Endothelial cell of umbilical vein (primary cell): ENCODE data around the gene SIDT1. TPM values are rescaled to one million over a fixed set of nuclear protein-coding genes. Genes with fewer than 3 reads are reported as not detected.

Experiments used
- BruUV-seq: library from RNA; stranded (reverse); fragments of 400-500 nt; replicated peaks from 2 replicates; lab custom pipeline; 2021; lab: Mats Ljungman, UMichigan
- CTCF ChIA-PET: fragments of 300-600, 350-600 bp; sonication (Branson Sonifier 250); formaldehyde crosslinking; loops from one replicate; lab custom pipeline; 2021; ENCODE audit warnings: antibody characterized with exemption, inconsistent platforms; lab: Charles Lee
- POLR2A ChIA-PET: fragments of 300-600, 350-600 bp; sonication (Branson Sonifier 250); formaldehyde crosslinking; loops from one replicate; lab custom pipeline; 2021; ENCODE audit warnings: antibody characterized with exemption, inconsistent platforms; lab: Charles Lee
- DNase-seq: peaks from one replicate; pipeline ENCODE4 v3.0.0-alpha.2; 2011; ENCODE audit warnings: low read depth, low spot score
- FAIRE-seq: peaks from 2 replicates; lab custom pipeline; 2011; peaks lifted over from hg19 to GRCh38; lab: Jason Lieb, UNC
- H2AFZ ChIP-seq: 2 replicates; pipeline ENCODE4 v1.6.0; 2012; ENCODE audit warnings: low read depth, low read length, control low read depth, inconsistent platforms
- H3K27ac ChIP-seq: 2 replicates; pipeline ENCODE4 v1.5.1; 2011; ENCODE audit warnings: low read depth, mild to moderate bottlenecking, control low read depth, low read length, moderate library complexity; ENCODE audit not compliant: insufficient read depth
- H3K27me3 ChIP-seq, 2 experiments: 2 replicates each; pipeline versions ENCODE4 v1.6.0 to v1.6.1; 2011; ENCODE audit warnings: low read length in 2 of 2, mixed read lengths in 1 of 2; ENCODE audit not compliant: control insufficient read depth in 2 of 2, insufficient read depth in 2 of 2
- H3K36me3 ChIP-seq, 2 experiments: 2 replicates in 1 of 2; 3 replicates in 1 of 2; pipeline ENCODE4 v1.5.1; 2011; ENCODE audit warnings: low read length in 2 of 2, mild to moderate bottlenecking in 1 of 2, moderate library complexity in 1 of 2; ENCODE audit not compliant: control insufficient read depth in 2 of 2, insufficient read depth in 2 of 2; ENCODE audit errors: extremely low read depth in 1 of 2
- H3K4me1 ChIP-seq: 3 replicates; pipeline ENCODE4 v1.5.1; 2011; ENCODE audit warnings: mild to moderate bottlenecking, low read length; ENCODE audit not compliant: control insufficient read depth, insufficient read depth; ENCODE audit errors: extremely low read depth
- H3K4me2 ChIP-seq: 2 replicates; pipeline ENCODE4 v1.6.1; 2011; ENCODE audit warnings: low read length, control low read depth, mixed read lengths; ENCODE audit not compliant: insufficient read depth
- H3K4me3 ChIP-seq, 3 experiments: fragments of 200-600 bp in 1 of 3; sonication (generic), shearing (Covaris generic) in 1 of 3; replicated peaks in 1 of 3; 2 replicates each; pipeline ENCODE4 v1.5.1; 2011 to 2016; ENCODE audit warnings: control low read depth in 3 of 3, low read length in 3 of 3, mild to moderate bottlenecking in 2 of 3, inconsistent platforms in 1 of 3, low read depth in 1 of 3, moderate library complexity in 1 of 3; ENCODE audit not compliant: insufficient read depth in 1 of 3
- H3K79me2 ChIP-seq: 2 replicates; pipeline ENCODE4 v1.6.0; 2012; ENCODE audit warnings: low read length, inconsistent platforms; ENCODE audit not compliant: control insufficient read depth, insufficient read depth
- H3K9ac ChIP-seq: replicated peaks from 2 replicates; pipeline ENCODE3; 2011; ENCODE audit warnings: low read length, control low read depth; ENCODE audit not compliant: insufficient read depth; ENCODE audit errors: extremely low read depth
- H3K9me1 ChIP-seq: replicated peaks from 3 replicates; pipeline ENCODE4 v1.6.0; 2011; ENCODE audit warnings: mild to moderate bottlenecking, low read length; ENCODE audit not compliant: control insufficient read depth, insufficient read depth; ENCODE audit errors: extremely low read depth
- H3K9me3 ChIP-seq: replicated peaks from 2 replicates; pipeline ENCODE4 v1.5.1; 2012; ENCODE audit warnings: low read length, inconsistent platforms; ENCODE audit not compliant: control insufficient read depth, insufficient read depth
- H4K20me1 ChIP-seq: replicated peaks from 2 replicates; pipeline ENCODE3; 2011; ENCODE audit warnings: mild to moderate bottlenecking, low read length; ENCODE audit not compliant: control insufficient read depth, insufficient read depth; ENCODE audit errors: extremely low read depth
- EZH2 ChIP-seq: IDR thresholded peaks from 2 replicates; pipeline ENCODE4 v1.6.1; 2012; ENCODE audit warnings: borderline replicate concordance, low read depth, mild to moderate bottlenecking, moderate library complexity, low read length, inconsistent platforms; ENCODE audit not compliant: severe bottlenecking
- FOS ChIP-seq: IDR thresholded peaks from 2 replicates; pipeline ENCODE4 v1.6.1; 2011; ENCODE audit warnings: mild to moderate bottlenecking, low read length, moderate library complexity, borderline replicate concordance; ENCODE audit not compliant: insufficient read depth
- GATA2 ChIP-seq: IDR thresholded peaks from 2 replicates; pipeline ENCODE4 v1.7.0; 2011; ENCODE audit warnings: low read depth, mild to moderate bottlenecking, moderate library complexity, mixed read lengths, low read length; ENCODE audit not compliant: insufficient read length, insufficient read depth
- JUN ChIP-seq: IDR thresholded peaks from 2 replicates; pipeline ENCODE4 v1.6.1; 2011; ENCODE audit warnings: borderline replicate concordance, low read depth; ENCODE audit not compliant: insufficient read length, insufficient read depth
- MYC ChIP-seq: IDR thresholded peaks from one replicate; pipeline ENCODE4 v1.6.1; 2011; ENCODE audit warnings: mild to moderate bottlenecking, low read depth, low read length
- POLR2A ChIP-seq: IDR thresholded peaks from 2 replicates; pipeline ENCODE4 v1.6.1; 2012; ENCODE audit warnings: low read depth, mild to moderate bottlenecking, control low read depth, low read length
- POLR2AphosphoS5 ChIP-seq: IDR thresholded peaks from 2 replicates; pipeline ENCODE4 v1.6.1; 2012; ENCODE audit warnings: low read depth, mild to moderate bottlenecking, control low read depth, low read length, moderate library complexity; ENCODE audit not compliant: insufficient read depth
- dilution Hi-C: fragments of 300-500 bp; cut with MboI; formaldehyde crosslinking; loops from one replicate; pipeline ENCODE4 v1.15.0; 2019; ENCODE audit warnings: low sequenced_read_pairs; ENCODE audit not compliant: extremely low pct_ligation_motif_present
- intact Hi-C: fragments of 100-400 bp; cut with micrococcal nuclease; formaldehyde crosslinking; loops from one replicate; pipeline ENCODE4 v1.10.0; 2022
- polyA plus RNA-seq, 4 experiments: library from polyadenylated mRNA; depleted of rRNA in 3 of 4; stranded (reverse) in 3 of 4; unstranded in 1 of 4; fragments of >200 nt; gene quantifications; 2 replicates each; pipeline versions ENCODE4 v1.2.1 to v1.2.3, GENCODE V29; 2011 to 2012; ENCODE audit warnings: missing spikeins in 1 of 4
- total RNA-seq: library from RNA; stranded (reverse); gene quantifications from 2 replicates; pipeline ENCODE4 v1.2.3, GENCODE V29; 2021
- TF ChIP-seq, protein P1 (sequence below), 2 donors: IDR thresholded peaks; 1 replicate in 1 of 2; 2 replicates in 1 of 2; pipeline ENCODE4 v1.5.1; 2011; ENCODE audit warnings: low read length in 2 of 2, mild to moderate bottlenecking in 2 of 2, moderate library complexity in 2 of 2, control low read depth in 1 of 2, inconsistent platforms in 1 of 2, low read depth in 1 of 2; ENCODE audit not compliant: insufficient read depth in 1 of 2; ENCODE audit errors: extremely low read depth in 1 of 2
- TF ChIP-seq, protein P2 (sequence below): IDR thresholded peaks from 2 replicates; pipeline ENCODE4 v1.6.1; 2011; ENCODE audit not compliant: insufficient read depth, insufficient read length

SIDT1 gene
- total and polyA plus RNA-seq, 2 donors (not counting 3 experiments of a cell fraction or from before 2014, with no cell fraction given) = 0.07 TPM; not detected in 1

DNA sequence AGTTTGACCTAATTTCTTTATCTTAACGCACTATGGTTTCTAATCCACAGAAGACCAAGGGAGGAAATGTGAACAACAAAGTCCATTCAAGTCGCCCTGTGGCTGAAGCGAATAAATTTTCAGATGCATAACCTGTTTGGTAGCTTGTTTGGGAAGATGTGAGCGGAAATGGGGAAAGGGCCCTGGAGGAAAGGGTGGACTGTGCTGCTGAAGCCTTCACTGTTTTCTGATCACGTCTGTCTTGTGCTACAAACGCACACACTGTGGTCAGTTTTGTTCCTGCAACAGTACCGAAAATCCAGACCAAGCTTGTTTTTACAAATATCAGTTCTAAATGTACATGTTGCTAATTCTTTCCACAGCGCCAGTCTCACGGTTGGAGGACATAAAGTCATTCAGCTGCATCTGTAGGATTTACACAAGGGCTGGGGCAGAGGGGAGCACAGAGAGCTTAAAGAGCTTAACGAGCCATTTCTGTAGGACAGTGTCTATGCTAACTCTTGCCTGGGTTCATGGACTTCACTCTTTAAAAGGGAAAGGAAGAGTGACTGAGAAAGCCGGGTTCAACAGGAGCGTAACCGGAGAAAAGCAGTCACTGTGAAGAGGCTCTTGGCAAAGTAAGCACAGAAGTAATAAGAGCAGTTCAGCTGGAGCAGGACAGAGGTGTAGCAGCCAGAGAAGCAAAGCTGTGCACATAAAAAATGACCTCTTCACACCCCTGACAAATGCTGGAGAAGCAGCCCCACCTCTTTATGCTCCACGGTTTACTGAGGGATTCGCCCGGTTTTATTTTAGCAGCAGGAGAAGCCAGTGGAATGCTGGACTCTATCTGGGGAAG lies 97.4 kb downstream of the SIDT1 start:
- Histone ChIP-seq H3K4me1 (peaks cover 2% of the 10 kb centered on the region), H3K9me3 (no peaks in the 10 kb centered on the region), H4K20me1 (no peaks in the 10 kb centered on the region), H3K4me2 (no peak overlapping the region), H3K9me1 (no peaks in the 10 kb centered on the region), H2AFZ (no peak overlapping the region), H3K9ac (no peak overlapping the region), H3K79me2 (no peaks in the 10 kb centered on the region), H3K27me3 (peaks cover 3 to 9% of the 10 kb centered on the region in 2 experiments), H3K36me3 (no peaks in the 10 kb centered on the region), H3K27ac (no peak overlapping the region), H3K4me3 (no peak overlapping the region)
- dilution Hi-C loops = no loop called here
- ChIA-PET POLR2A (no interaction called here), CTCF (interaction anchor here (1.2 to 1.6 kb wide), 2 partner anchors 47 to 142 kb away, joined by 3 read pairs; no protein-coding TSS in a partner anchor)
- TF ChIP-seq JUN (no peak), FOS (no peak), GATA2 (no peak), MYC (no peak), EZH2 (no peak), POLR2AphosphoS5 (no peak), POLR2A (no peak)
- TF ChIP-seq, protein P1, sequence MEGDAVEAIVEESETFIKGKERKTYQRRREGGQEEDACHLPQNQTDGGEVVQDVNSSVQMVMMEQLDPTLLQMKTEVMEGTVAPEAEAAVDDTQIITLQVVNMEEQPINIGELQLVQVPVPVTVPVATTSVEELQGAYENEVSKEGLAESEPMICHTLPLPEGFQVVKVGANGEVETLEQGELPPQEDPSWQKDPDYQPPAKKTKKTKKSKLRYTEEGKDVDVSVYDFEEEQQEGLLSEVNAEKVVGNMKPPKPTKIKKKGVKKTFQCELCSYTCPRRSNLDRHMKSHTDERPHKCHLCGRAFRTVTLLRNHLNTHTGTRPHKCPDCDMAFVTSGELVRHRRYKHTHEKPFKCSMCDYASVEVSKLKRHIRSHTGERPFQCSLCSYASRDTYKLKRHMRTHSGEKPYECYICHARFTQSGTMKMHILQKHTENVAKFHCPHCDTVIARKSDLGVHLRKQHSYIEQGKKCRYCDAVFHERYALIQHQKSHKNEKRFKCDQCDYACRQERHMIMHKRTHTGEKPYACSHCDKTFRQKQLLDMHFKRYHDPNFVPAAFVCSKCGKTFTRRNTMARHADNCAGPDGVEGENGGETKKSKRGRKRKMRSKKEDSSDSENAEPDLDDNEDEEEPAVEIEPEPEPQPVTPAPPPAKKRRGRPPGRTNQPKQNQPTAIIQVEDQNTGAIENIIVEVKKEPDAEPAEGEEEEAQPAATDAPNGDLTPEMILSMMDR (IDR thresholded peaks at IDR 0.05; ENCODE audit: extremely low read depth in 1 of 2, insufficient read depth in 1 of 2, low read depth in 1 of 2, low read length in 2 of 2) = no peak
- TF ChIP-seq, protein P2, sequence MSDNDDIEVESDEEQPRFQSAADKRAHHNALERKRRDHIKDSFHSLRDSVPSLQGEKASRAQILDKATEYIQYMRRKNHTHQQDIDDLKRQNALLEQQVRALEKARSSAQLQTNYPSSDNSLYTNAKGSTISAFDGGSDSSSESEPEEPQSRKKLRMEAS = no peak
- intact Hi-C loops = loop anchor here (5.0 to 10.0 kb wide), 3 partner anchors 295 to 988 kb away; partner anchors contain the start of gene CCDC80
- DNase-seq (no peak), FAIRE-seq (no peak)
- BruUV-seq = no TSS peak
